H1 (cell line): Measurements from ENCODE around the gene JDP2. TPM values are rescaled to one million over a fixed set of nuclear protein-coding genes. Genes with fewer than 3 reads are reported as not detected.

Source experiments
- CTCF ChIA-PET: fragments of 300-600 bp; sonication (Branson Sonifier 250); formaldehyde crosslinking; loops from one replicate; lab custom pipeline; 2021; ENCODE audit not compliant: partially characterized antibody; lab: Charles Lee
- POLR2A ChIA-PET: fragments of 300-600 bp; sonication (Branson Sonifier 250); formaldehyde crosslinking; loops from one replicate; lab custom pipeline; 2021; ENCODE audit warnings: inconsistent platforms; ENCODE audit not compliant: partially characterized antibody; lab: Charles Lee
- DNase-seq, 2 experiments: peaks; one replicate each; pipeline versions ENCODE4 v3.0.0 to v3.0.0-alpha.2; 2010 to 2022; ENCODE audit warnings: low spot score in 2 of 2, low read depth in 1 of 2, mixed read lengths in 1 of 2
- FAIRE-seq: peaks from 2 replicates; lab custom pipeline; 2011; peaks lifted over from hg19 to GRCh38; lab: Jason Lieb, UNC
- H2AFZ ChIP-seq: 2 replicates; pipeline ENCODE4 v1.8.1; 2012; ENCODE audit warnings: low read length, inconsistent platforms
- H2AK5ac ChIP-seq: 2 replicates; pipeline ENCODE4 v1.6.1; 2013; ENCODE audit warnings: low read depth, low read length
- H2BK120ac ChIP-seq: replicated peaks from 2 replicates; pipeline ENCODE3; 2013; ENCODE audit warnings: low read depth, low read length, inconsistent platforms
- H2BK12ac ChIP-seq: 2 replicates; pipeline ENCODE4 v1.6.1; 2013; ENCODE audit warnings: low read depth, low read length
- H2BK15ac ChIP-seq: 2 replicates; pipeline ENCODE4 v1.6.1; 2013; ENCODE audit warnings: low read length
- H2BK20ac ChIP-seq: 2 replicates; pipeline ENCODE4 v1.6.1; 2013; ENCODE audit warnings: low read length
- H2BK5ac ChIP-seq: 2 replicates; pipeline ENCODE4 v1.6.1; 2013; ENCODE audit warnings: low read depth, low read length
- H3K14ac ChIP-seq: 2 replicates; pipeline ENCODE4 v1.6.1; 2013; ENCODE audit warnings: inconsistent platforms; ENCODE audit not compliant: insufficient read length
- H3K18ac ChIP-seq: 2 replicates; pipeline ENCODE4 v1.6.1; 2013; ENCODE audit warnings: low read length; ENCODE audit errors: extremely low read depth
- H3K23ac ChIP-seq: 2 replicates; pipeline ENCODE4 v1.6.1; 2013; ENCODE audit warnings: inconsistent platforms; ENCODE audit not compliant: insufficient read length
- H3K23me2 ChIP-seq: 2 replicates; pipeline ENCODE4 v1.6.1; 2013; ENCODE audit warnings: low read depth, low read length
- H3K27ac ChIP-seq: 2 replicates; pipeline ENCODE4 v1.6.1; 2011; ENCODE audit warnings: low read depth, low read length, inconsistent platforms
- H3K27me3 ChIP-seq, 4 experiments: replicated peaks in 1 of 4; 1 replicate in 1 of 4; 2 replicates in 3 of 4; pipeline versions ENCODE4 v1.6.1 to v1.8.1; 2011 to 2013; ENCODE audit warnings: low read length in 3 of 4, mild to moderate bottlenecking in 3 of 4, inconsistent platforms in 2 of 4, mixed read lengths in 2 of 4, moderate library complexity in 1 of 4; ENCODE audit not compliant: control insufficient read depth in 3 of 4, insufficient read depth in 3 of 4; ENCODE audit errors: extremely low read depth in 1 of 4
- H3K36me3 ChIP-seq, 4 experiments: 2 replicates each; pipeline versions ENCODE4 v1.6.1 to v1.8.1; 2011 to 2013; ENCODE audit warnings: mild to moderate bottlenecking in 4 of 4, low read length in 3 of 4, moderate library complexity in 2 of 4, control low read depth in 1 of 4, inconsistent platforms in 1 of 4; ENCODE audit not compliant: insufficient read depth in 4 of 4, control insufficient read depth in 2 of 4
- H3K4ac ChIP-seq: replicated peaks from 2 replicates; pipeline ENCODE3; 2013; ENCODE audit warnings: low read length, low read depth, mixed read lengths, inconsistent platforms; ENCODE audit not compliant: insufficient read length
- H3K4me1 ChIP-seq, 4 experiments: replicated peaks in 1 of 4; 1 replicate in 1 of 4; 2 replicates in 3 of 4; pipeline versions ENCODE4 v1.6.1 to v1.8.1; 2011 to 2013; ENCODE audit warnings: low read length in 3 of 4, inconsistent platforms in 2 of 4, mixed read lengths in 1 of 4; ENCODE audit not compliant: insufficient read depth in 4 of 4, control insufficient read depth in 3 of 4
- H3K4me2 ChIP-seq, 2 experiments: 2 replicates each; pipeline versions ENCODE4 v1.6.1 to v1.8.1; 2011 to 2013; ENCODE audit warnings: low read depth in 2 of 2, low read length in 2 of 2, control low read depth in 1 of 2, inconsistent platforms in 1 of 2, mild to moderate bottlenecking in 1 of 2; ENCODE audit not compliant: insufficient read depth in 1 of 2
- H3K4me3 ChIP-seq, 4 experiments: fragments of 200-600, 300-600 bp in 1 of 4; sonication (generic), shearing (Covaris generic), sonication (Bioruptor Twin) in 1 of 4; 2 replicates each; pipeline versions ENCODE4 v1.5.1 to v1.8.1; 2011 to 2016; ENCODE audit warnings: low read length in 4 of 4, low read depth in 3 of 4, control low read depth in 2 of 4, inconsistent platforms in 2 of 4, mild to moderate bottlenecking in 2 of 4, mixed read lengths in 1 of 4, moderate library complexity in 1 of 4; ENCODE audit not compliant: insufficient read depth in 2 of 4; ENCODE audit errors: extremely low read depth in 1 of 4
- H3K56ac ChIP-seq: replicated peaks from 2 replicates; pipeline ENCODE3; 2013; ENCODE audit warnings: low read depth, mild to moderate bottlenecking, mixed read lengths, low read length, inconsistent platforms; ENCODE audit not compliant: insufficient read length
- H3K79me1 ChIP-seq: 2 replicates; pipeline ENCODE4 v1.6.1; 2013; ENCODE audit warnings: low read depth, low read length, control low read depth
- H3K79me2 ChIP-seq, 2 experiments: 2 replicates each; pipeline versions ENCODE4 v1.6.1 to v1.8.1; 2012 to 2013; ENCODE audit warnings: low read length in 2 of 2, mild to moderate bottlenecking in 2 of 2, inconsistent platforms in 1 of 2; ENCODE audit not compliant: insufficient read depth in 2 of 2, control insufficient read depth in 1 of 2
- H3K9ac ChIP-seq, 4 experiments: replicated peaks in 1 of 4; 1 replicate in 1 of 4; 2 replicates in 3 of 4; pipeline versions ENCODE4 v1.6.1 to v1.8.1; 2011 to 2013; ENCODE audit warnings: low read depth in 3 of 4, low read length in 3 of 4, control low read depth in 2 of 4, mild to moderate bottlenecking in 2 of 4, moderate library complexity in 2 of 4, inconsistent platforms in 1 of 4; ENCODE audit errors: extremely low read depth in 1 of 4
- H3K9me3 ChIP-seq, 2 experiments: 2 replicates each; pipeline versions ENCODE4 v1.6.1 to v1.8.1; 2012 to 2013; ENCODE audit warnings: mild to moderate bottlenecking in 2 of 2, moderate library complexity in 2 of 2, control low read depth in 1 of 2, inconsistent platforms in 1 of 2, low read depth in 1 of 2, low read length in 1 of 2, mixed read lengths in 1 of 2; ENCODE audit not compliant: insufficient read depth in 2 of 2
- H4K20me1 ChIP-seq, 2 experiments: replicated peaks in 1 of 2; 2 replicates each; pipeline versions ENCODE3 to v1.8.1; 2011 to 2013; ENCODE audit warnings: inconsistent platforms in 2 of 2, low read length in 2 of 2, mild to moderate bottlenecking in 1 of 2; ENCODE audit not compliant: insufficient read depth in 2 of 2, control insufficient read depth in 1 of 2
- H4K5ac ChIP-seq: 2 replicates; pipeline ENCODE4 v1.6.1; 2013; ENCODE audit warnings: low read length, low read depth, mixed read lengths, inconsistent platforms; ENCODE audit not compliant: insufficient read length
- H4K8ac ChIP-seq: 2 replicates; pipeline ENCODE4 v1.8.0; 2013; ENCODE audit warnings: mild to moderate bottlenecking, moderate library complexity, low read length, inconsistent platforms; ENCODE audit not compliant: insufficient read depth; ENCODE audit errors: extremely low read depth
- H4K91ac ChIP-seq: replicated peaks from 2 replicates; pipeline ENCODE3; 2013; ENCODE audit warnings: low read length, mixed read lengths, inconsistent platforms; ENCODE audit not compliant: insufficient read length
- BACH1 ChIP-seq: IDR thresholded peaks from 2 replicates; pipeline ENCODE4 v1.6.1; 2012; ENCODE audit warnings: low read length, improper control_type of control experiment
- BCL11A ChIP-seq, 2 experiments: IDR thresholded peaks; one replicate each; pipeline ENCODE4 v1.6.1; 2011; ENCODE audit warnings: low read depth in 2 of 2, low read length in 2 of 2, mild to moderate bottlenecking in 2 of 2
- FOSL1 ChIP-seq: IDR thresholded peaks from 2 replicates; pipeline ENCODE4 v1.6.1; 2011; ENCODE audit warnings: mild to moderate bottlenecking, low read depth, low read length, moderate library complexity; ENCODE audit not compliant: insufficient read depth
- HDAC2 ChIP-seq, 2 experiments: fragments of 300-600 bp in 1 of 2; sonication (generic) in 1 of 2; IDR thresholded peaks; 2 replicates each; pipeline ENCODE4 v1.6.1; 2011 to 2012; ENCODE audit warnings: low read depth in 2 of 2, low read length in 2 of 2, mild to moderate bottlenecking in 2 of 2, moderate library complexity in 2 of 2, borderline replicate concordance in 1 of 2, inconsistent platforms in 1 of 2
- RFX5 ChIP-seq: IDR thresholded peaks from 2 replicates; pipeline ENCODE4 v1.6.1; 2011; ENCODE audit warnings: low read depth, low read length, improper control_type of control experiment, borderline replicate concordance
- SIRT6 ChIP-seq: IDR thresholded peaks from one replicate; pipeline ENCODE4 v1.7.1; 2012; ENCODE audit warnings: low read length, inconsistent platforms
- SP2 ChIP-seq: IDR thresholded peaks from 2 replicates; pipeline ENCODE4 v1.6.1; 2012; ENCODE audit warnings: mild to moderate bottlenecking, low read length, inconsistent platforms
- SP4 ChIP-seq: IDR thresholded peaks from 2 replicates; pipeline ENCODE4 v1.6.1; 2012; ENCODE audit warnings: low read length, inconsistent platforms
- WGBS, 2 experiments: shearing (Covaris generic) in 1 of 2; methylation state at CpG; one replicate each; pipeline versions ENCODE4 v1.1.6 to v1.1.7; 2013 to 2015; ENCODE audit warnings: low lambda C conversion rate in 2 of 2, mixed read lengths in 2 of 2, inconsistent platforms in 1 of 2, low coverage in 1 of 2, missing lambda C conversion rate in 1 of 2; ENCODE audit not compliant: insufficient replicate concordance in 2 of 2, insufficient coverage in 1 of 2, insufficient read length in 1 of 2; ENCODE audit errors: extremely low coverage in 1 of 2, missing lambda C conversion rate in 1 of 2; 5-methylcytosine and 5-hydroxymethylcytosine counted together
- polyA plus RNA-seq, 7 experiments: library from polyadenylated mRNA; depleted of rRNA in 3 of 7; stranded (reverse) in 5 of 7; unstranded in 2 of 7; fragments of >200 nt in 5 of 7; fragments of 200-250 nt in 2 of 7; gene quantifications; 1 replicate in 5 of 7; 2 replicates in 1 of 7; 4 replicates in 1 of 7; pipeline versions ENCODE4 v1.2.1 to v1.2.3, GENCODE V29; 2011 to 2013; ENCODE audit warnings: missing spikeins in 2 of 7, mixed read lengths in 2 of 7
- total RNA-seq: library from RNA; stranded (reverse); fragmentation: NEBNext Ultra II Directional; extraction: Animal tissue kit (Norgen Biotek cat#: 25700); gene quantifications from 2 replicates; pipeline ENCODE4 v1.2.1, GENCODE V29; 2021

Gene JDP2
- total and polyA plus RNA-seq, 2 of the 8 experiments (the other 6 are each of a cell fraction or from before 2014, with no cell fraction given), result 8.9 to 27.2 TPM

DNA sequence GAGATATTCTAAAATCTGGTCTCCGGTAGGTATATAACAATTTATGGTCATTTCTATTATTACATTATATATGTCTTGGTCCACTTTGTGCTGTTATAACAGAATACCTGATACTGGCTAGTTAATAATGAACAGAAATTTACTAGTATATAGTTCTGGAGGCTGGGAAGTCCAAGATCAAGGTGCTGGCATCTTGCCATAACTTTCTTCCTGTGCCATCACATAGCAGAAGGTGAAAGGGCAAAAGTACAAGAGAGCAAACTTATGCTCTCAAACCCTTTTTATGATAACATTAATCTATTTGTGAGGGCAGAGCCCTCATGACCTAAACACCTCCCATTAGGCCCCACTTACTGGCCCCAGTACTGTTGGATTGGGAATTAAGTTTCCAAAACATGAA, 76.6 kb downstream of the JDP2 start:
- H3K79me1 ChIP-seq, result no peaks in the 10 kb centered on the region
- CTCF ChIA-PET, result no interaction called here
- no peak overlapping the region for H2AK5ac ChIP-seq
- H3K79me2 ChIP-seq, result no peaks in the 10 kb centered on the region
- H3K9me3 ChIP-seq, result no peaks in the 10 kb centered on the region
- DNase-seq (no peak), FAIRE-seq (no peak)
- no peak overlapping the region for H3K18ac ChIP-seq
- H3K14ac ChIP-seq, result no peak overlapping the region
- H4K20me1 ChIP-seq, result no peaks in the 10 kb centered on the region
- H2BK5ac ChIP-seq, result no peak overlapping the region
- TF ChIP-seq BCL11A (IDR thresholded peaks at IDR 0.05; ENCODE audit: low read depth in 2 of 2, low read length in 2 of 2), result no peak
- no peak for TF ChIP-seq HDAC2 (IDR thresholded peaks at IDR 0.05; ENCODE audit: borderline replicate concordance in 1 of 2, low read depth in 2 of 2, low read length in 2 of 2)
- TF ChIP-seq SP2, result no peak
- TF ChIP-seq RFX5, result no peak
- no peak for TF ChIP-seq SIRT6
- no peak for TF ChIP-seq FOSL1
- TF ChIP-seq BACH1, result no peak
- TF ChIP-seq SP4, result no peak
- POLR2A ChIA-PET, result no interaction called here
- H2BK120ac ChIP-seq, result no peak overlapping the region
- H4K5ac ChIP-seq, result no peak overlapping the region
- no peak overlapping the region for H2AFZ ChIP-seq
- no peaks in the 10 kb centered on the region for H3K36me3 ChIP-seq
- no peak overlapping the region for H3K23ac ChIP-seq
- H3K27me3 ChIP-seq, result no peaks in the 10 kb centered on the region
- H4K91ac ChIP-seq, result no peak overlapping the region
- no peaks in the 10 kb centered on the region for H3K23me2 ChIP-seq
- no peak overlapping the region for H3K4me3 ChIP-seq
- no peak overlapping the region for H3K4ac ChIP-seq
- no peak overlapping the region for H2BK12ac ChIP-seq
- H3K4me2 ChIP-seq, result no peak overlapping the region
- H2BK15ac ChIP-seq, result no peak overlapping the region
- H3K4me1 ChIP-seq, result no peaks in the 10 kb centered on the region
- WGBS, 2 experiments, result 88% methylated on average over 1 of the region's 1 CpG; no CpG with 5 or more reads in 1 of the 2 experiments
- no peak overlapping the region for H3K27ac ChIP-seq
- no peak overlapping the region for H3K56ac ChIP-seq
- H4K8ac ChIP-seq, result no peak overlapping the region
- H3K9ac ChIP-seq, result no peak overlapping the region
- no peak overlapping the region for H2BK20ac ChIP-seq
